Suppressor macrophage treated with lipopolysaccharide for 4 hours (primary cell): Measurements from ENCODE around the gene CMTR1.
"Not testable (repeated sequence)": the region's sequence is repeated elsewhere in the genome, so short reads cannot be mapped to it uniquely, and the experiment has no call there.

Source experiments
- DNase-seq: peaks from one replicate; pipeline ENCODE4 v3.0.0-alpha.2; 2020

Gene CMTR1

DNA sequence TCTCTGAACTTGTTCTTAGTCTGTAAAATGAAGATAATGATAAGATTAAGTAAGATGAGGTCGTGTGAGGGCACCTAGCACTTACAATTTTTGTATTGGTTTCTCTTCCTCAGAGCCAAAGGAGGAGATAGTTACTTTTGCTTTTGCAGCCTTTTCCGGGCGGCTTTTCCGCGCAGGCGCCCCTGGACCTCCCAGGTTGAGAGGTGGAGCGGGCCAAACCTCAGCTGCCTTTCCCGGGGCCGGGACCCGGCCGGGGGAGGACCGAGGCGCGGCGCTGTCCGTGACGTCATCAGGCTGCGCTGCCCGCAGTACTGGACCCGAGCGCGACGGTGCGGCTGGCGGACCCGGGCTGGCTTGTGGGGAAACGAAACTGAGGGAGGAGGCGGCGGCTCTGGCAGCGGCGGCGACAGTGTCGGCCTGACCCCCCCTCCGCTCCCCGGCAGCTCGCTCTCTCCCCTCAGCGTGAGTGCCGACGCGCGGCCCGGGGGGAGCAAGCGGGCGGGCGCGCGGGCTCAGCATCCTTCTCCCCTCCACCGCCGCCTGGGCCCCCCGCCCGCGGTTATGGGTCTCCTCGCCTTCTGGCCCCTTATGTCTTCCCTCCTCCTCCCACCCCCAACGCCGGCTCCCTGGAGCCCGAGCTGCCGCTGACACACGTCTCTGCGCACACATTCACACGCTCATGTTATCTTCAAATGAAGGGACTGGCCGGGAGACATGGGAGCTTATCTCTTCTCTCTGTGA, at the start of gene CMTR1:
TSS of gene CMTR1 (plus strand) at position 306 of the 741 bp plus-strand sequence. CDS start 2,409 bp downstream, outside the sequence.
- peak; percentile 99 for DNase-seq

DNA sequence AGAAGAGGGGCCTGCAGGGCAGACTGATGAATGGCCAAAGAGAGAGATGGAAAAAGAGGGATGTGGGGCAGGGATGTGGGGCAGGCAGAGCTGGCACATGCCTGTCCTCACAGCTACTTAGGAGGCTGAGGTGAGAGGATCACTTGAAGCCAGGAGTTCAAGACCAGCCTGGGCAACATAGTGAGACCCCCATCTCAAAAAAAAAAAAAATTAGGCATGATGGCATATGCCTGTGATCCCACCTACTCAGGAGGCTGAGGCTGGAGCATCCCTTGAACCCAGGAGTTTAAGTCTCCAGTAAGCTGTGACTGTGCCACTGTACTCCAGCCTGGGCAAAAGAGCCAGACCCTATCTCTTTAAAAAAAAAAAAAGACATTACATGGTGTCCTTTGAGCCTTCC, 44.4 kb upstream of the CMTR1 start:
- no peak for DNase-seq

DNA sequence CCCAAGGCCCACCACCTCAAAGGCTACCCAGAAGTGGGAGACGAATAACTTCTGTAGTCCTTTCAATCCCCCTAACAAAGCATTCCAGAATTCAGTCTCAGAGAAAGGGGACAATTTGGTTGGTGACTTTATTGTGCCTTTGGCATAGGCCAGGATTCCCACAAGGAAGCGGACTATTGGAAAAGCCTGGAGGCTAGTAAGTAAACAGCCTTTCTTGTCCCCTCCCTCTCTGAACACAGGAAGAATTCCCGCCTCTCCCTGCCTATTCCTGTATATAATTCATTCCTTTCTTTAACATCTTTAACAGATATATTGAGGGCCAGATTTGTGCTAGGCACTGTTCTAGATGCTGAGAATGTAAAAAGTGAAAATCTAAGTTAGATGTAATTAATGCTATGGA, 43.2 kb upstream of the CMTR1 start:
- no peak for DNase-seq

DNA sequence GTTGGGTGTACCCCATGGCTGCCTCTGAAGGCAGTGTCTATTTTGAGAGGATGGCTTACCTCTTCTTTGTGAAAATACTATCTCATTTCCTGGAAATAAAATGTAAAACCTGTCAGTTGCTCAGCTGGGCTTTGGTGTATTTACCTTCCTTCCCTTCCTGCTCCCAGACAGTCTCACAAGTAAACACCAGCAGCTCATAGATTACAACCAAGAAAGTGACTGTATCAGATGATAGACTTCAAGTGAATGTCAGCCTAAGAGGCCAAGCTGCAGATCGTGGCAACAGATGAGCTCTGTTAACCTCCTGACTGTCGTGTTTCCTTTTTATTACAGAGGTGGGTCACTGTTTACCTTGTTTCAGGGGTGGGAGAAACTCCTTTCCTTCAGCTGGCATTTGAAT, 41.9 kb upstream of the CMTR1 start:
- DNase-seq, result no peak

GRCh38 chr6:37392821-37393220, 40.2 kb upstream of the CMTR1 start:
- DNase-seq, result no peak

- DNase-seq, result no peak
These were observed 39.6 kb upstream of the CMTR1 start for GRCh38 chr6:37393381-37393929.

DNA sequence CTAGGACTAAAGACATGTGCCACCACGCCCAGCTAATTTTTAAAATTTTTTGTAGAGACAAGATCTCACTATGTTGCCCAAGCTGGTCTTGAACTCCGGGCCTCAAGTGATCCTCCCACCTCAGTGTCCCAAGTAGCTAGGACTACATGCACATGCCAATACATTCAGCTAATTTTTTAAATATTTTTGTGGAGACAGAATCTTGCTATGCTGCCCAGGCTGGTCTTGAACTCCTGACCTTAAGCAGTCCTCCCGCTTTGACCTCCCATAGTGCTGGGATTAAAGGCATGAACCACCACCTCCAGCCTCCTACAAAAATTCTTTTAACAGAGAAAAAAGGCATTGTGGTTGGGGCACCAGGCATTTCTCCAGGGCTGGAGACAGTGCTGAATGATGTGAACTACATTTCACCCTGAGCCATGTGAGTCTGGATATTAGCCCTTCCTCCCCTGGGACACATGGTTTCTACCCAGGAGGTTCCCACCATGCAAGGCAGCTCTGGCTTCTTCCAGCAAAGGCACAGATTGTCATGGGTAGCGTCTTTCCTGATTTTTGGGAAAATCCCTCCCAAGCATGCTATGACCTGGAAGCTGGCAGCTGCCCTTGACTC, 36.3 kb upstream of the CMTR1 start:
- no peak for DNase-seq

DNA sequence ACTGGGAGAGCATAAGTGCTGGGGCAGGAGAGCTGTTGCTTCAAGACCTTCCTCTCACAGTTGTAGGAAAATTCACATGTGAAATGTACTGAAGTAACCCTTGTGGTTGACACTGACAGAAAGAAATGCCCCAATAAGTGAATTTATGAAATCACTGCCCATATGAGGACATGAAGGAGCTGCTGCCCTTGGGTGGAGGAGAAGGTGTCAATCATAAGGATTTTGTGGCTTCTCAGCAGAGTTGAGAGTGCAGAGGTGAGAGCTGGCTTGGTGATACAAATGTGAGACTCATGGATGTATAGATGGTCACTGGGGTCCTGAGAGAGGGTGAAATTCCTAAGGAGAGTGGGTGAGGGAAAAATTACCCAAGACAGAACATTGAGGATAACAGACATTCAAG, 33.9 kb upstream of the CMTR1 start:
- DNase-seq, result no peak

GRCh38 chr6:37399795-37400490, 33.1 kb upstream of the CMTR1 start:
- DNase-seq, result no peak

GRCh38 chr6:37401658-37402057, 31.4 kb upstream of the CMTR1 start:
- not testable (repeated sequence) for DNase-seq

GRCh38 chr6:37406726-37407341, 26.2 kb upstream of the CMTR1 start:
- DNase-seq, result no peak

GRCh38 chr6:37407948-37408347, 25.1 kb upstream of the CMTR1 start:
- DNase-seq, result no peak

- DNase-seq, result no peak
These were observed 23.5 kb upstream of the CMTR1 start for GRCh38 chr6:37409501-37409900.

DNA sequence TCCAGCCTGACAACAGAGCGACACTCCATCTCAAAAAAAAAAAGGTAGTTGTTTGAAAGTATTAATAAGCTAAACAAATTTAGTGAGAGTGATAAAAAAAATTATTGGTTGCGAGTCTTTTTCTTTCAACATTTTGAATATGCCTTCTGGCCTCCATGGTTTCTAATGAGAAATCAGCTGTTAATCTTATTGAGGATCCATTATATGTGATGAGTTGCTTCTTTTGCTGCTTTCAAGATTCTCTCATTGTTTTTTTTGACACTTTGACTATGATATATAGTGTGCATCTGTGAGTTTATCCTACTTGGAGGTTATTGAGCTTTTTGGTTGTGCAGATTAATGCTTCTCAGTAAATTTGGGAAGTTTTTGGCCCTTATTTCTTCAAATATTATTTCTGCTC, 15.6 kb upstream of the CMTR1 start:
- no peak for DNase-seq

DNA sequence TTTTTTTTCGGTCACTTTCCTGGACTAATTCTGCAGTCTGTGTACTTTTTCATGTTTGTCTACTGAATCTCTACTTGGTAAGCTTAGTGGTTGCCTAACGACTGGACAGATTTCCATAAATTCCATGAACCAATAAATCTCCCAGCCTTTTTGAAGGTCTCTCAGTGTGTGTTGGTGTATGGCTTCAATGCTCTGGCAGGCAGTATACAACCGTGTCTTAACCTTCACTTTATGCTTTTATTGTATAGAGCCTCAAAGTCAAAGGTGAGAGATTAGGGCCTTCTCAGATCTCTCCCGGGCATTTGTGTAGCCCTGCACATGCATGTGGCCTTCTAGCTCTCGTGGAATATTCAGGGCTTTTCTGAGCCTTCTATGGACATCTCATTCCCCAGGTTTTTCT, 14.3 kb upstream of the CMTR1 start:
- DNase-seq, result no peak

DNA sequence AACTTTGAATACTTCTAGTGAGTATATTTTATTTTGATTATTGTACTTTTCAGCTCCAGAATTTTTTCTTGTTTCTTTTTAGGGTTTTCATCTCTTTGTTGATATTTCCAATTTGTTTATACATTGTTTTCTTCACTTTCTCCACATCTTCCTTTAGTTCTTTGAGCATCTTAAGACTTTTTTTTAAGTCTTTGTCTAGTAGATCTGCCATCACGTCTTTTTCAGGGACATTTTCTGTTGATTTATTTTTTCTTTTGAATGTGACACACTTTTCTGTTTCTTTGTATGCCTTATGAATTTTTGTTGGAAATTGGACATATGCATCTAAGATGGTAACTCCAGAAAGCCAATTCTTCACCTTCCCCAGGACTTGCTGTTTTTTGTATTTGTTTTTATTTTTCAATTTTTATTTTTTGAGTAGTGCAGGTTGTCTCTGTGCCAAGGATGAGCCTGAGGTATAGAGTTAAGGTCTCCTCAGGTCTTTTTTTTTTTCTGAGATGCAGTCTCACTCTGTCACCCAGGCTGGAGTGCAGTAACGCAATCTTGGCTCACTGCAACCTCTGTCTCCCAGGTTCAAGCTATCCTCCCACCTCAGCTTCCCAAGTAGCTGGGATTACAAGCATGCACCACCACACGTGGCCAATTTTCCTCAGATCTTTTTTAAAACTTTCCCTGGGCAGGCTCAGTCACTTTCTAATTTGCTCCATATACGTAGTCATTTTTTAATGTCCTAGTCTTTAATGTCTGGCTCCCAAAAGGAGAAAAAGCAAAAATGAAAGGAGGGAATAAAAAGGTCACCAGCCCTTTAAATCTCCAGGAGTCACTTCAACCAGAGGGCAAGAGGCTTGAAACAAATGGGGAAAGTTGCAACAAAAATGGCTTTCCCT, 6.7 kb upstream of the CMTR1 start:
- DNase-seq, result no peak

GRCh38 chr6:37426945-37427510, 6.0 kb upstream of the CMTR1 start:
- no peak for DNase-seq

- DNase-seq, result no peak
These were observed 3.7 kb upstream of the CMTR1 start for GRCh38 chr6:37429352-37429750.

GRCh38 chr6:37432590-37432915, 468 bp upstream of the CMTR1 start:
- no peak for DNase-seq

DNA sequence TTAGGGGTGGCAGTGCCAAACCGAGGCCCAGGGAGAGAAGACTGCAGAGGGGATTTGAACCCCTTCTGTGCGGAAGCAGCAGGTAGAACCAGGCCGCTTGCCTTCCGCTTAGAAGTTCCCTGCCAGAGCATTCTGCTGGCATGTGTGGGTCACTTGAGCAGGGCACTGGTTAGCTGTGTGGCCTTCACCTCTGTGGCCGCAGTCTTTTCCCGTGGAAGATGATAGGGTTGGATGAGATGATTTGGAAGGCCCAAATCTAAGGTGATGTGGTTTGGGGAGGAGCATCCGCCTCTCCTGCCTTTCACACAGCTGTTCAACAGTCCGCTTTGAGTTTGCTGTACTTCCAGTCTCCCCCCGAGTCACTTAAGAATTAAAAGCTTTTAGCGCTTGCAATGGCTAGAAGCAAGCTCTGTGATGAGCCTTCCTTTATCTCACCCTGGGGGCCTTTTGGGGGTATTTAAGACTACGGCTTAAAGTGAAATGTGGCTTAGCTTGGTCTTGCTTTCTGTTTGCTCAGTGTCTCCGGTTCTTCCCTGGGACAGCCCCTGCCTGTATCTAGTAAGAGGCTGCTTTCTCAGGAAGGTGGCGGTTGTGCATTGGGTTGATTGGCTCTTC, 743 bp downstream of the CMTR1 start:
- peak; percentile 82 for DNase-seq

GRCh38 chr6:37435373-37435772, 2.4 kb downstream of the CMTR1 start:
- no peak for DNase-seq

GRCh38 chr6:37435816-37436215, 2.8 kb downstream of the CMTR1 start:
- DNase-seq, result no peak
